HUES64 (cell line): ENCODE results near the gene C1orf122.

Source experiments
- H3K27ac ChIP-seq: 2 replicates; pipeline ENCODE4 v1.7.0; 2013; ENCODE audit warnings: low read depth, low read length, inconsistent platforms
- H3K27me3 ChIP-seq: 2 replicates; pipeline ENCODE4 v1.6.1; 2013; ENCODE audit warnings: mild to moderate bottlenecking, low read length; ENCODE audit not compliant: insufficient read depth
- H3K36me3 ChIP-seq: 2 replicates; pipeline ENCODE4 v1.6.1; 2013; ENCODE audit warnings: mild to moderate bottlenecking, low read length; ENCODE audit not compliant: insufficient read depth
- H3K4me1 ChIP-seq: 2 replicates; pipeline ENCODE4 v1.6.1; 2013; ENCODE audit warnings: mild to moderate bottlenecking, low read length, moderate library complexity; ENCODE audit not compliant: insufficient read depth
- H3K4me3 ChIP-seq: 2 replicates; pipeline ENCODE4 v1.5.1; 2013; ENCODE audit warnings: mild to moderate bottlenecking, low read length, moderate library complexity
- H3K9ac ChIP-seq: 2 replicates; pipeline ENCODE4 v1.6.1; 2013; ENCODE audit warnings: mild to moderate bottlenecking, low read depth, low read length
- H3K9me3 ChIP-seq: 2 replicates; pipeline ENCODE4 v1.6.1; 2013; ENCODE audit warnings: low read depth, low read length; ENCODE audit not compliant: insufficient read depth
- WGBS: fragments of 150-250, 120-280 bp; methylation state at CpG from one replicate; pipeline ENCODE4 v1.1.7; 2013; ENCODE audit warnings: missing lambda C conversion rate; 5-methylcytosine and 5-hydroxymethylcytosine counted together

C1orf122 gene

GRCh38 chr1:37828410-37829074 lies 21.0 kb downstream of the C1orf122 start:
- H3K27ac ChIP-seq, result no peak overlapping the region
- no peak overlapping the region for H3K9ac ChIP-seq
- peaks cover 63% of the 10 kb centered on the region for H3K36me3 ChIP-seq
- H3K9me3 ChIP-seq, result no peaks in the 10 kb centered on the region
- H3K4me3 ChIP-seq, result no peak overlapping the region
- H3K27me3 ChIP-seq, result no peaks in the 10 kb centered on the region
- no peaks in the 10 kb centered on the region for H3K4me1 ChIP-seq
- WGBS, result 87% methylated on average over 11 of the region's 12 CpGs

GRCh38 chr1:37831109-37831508 lies 23.5 kb downstream of the C1orf122 start:
- Histone ChIP-seq H3K27me3 (no peaks in the 10 kb centered on the region), H3K9me3 (no peaks in the 10 kb centered on the region), H3K9ac (no peak overlapping the region), H3K4me1 (no peaks in the 10 kb centered on the region), H3K4me3 (no peak overlapping the region), H3K36me3 (peaks cover 75% of the 10 kb centered on the region), H3K27ac (no peak overlapping the region)
- 92% methylated on average over 4 of the region's 4 CpGs for WGBS

GRCh38 chr1:37831809-37832208 lies 24.2 kb downstream of the C1orf122 start:
- Histone ChIP-seq H3K27ac (no peak overlapping the region), H3K9ac (no peak overlapping the region), H3K36me3 (peaks cover 80% of the 10 kb centered on the region), H3K27me3 (no peaks in the 10 kb centered on the region), H3K9me3 (no peaks in the 10 kb centered on the region), H3K4me3 (no peak overlapping the region), H3K4me1 (no peaks in the 10 kb centered on the region)
- 95% methylated on average over 2 of the region's 2 CpGs for WGBS

- Histone ChIP-seq H3K4me3 (no peak overlapping the region), H3K27ac (no peak overlapping the region), H3K36me3 (peaks cover 74% of the 10 kb centered on the region), H3K9ac (no peak overlapping the region), H3K4me1 (no peaks in the 10 kb centered on the region), H3K27me3 (no peaks in the 10 kb centered on the region), H3K9me3 (no peaks in the 10 kb centered on the region)
- 67% methylated on average over 3 of the region's 3 CpGs for WGBS
Measured at GRCh38 chr1:37836788-37837187, 29.2 kb downstream of the C1orf122 start.

GRCh38 chr1:37839676-37840075 lies 32.1 kb downstream of the C1orf122 start:
- peaks cover 52% of the 10 kb centered on the region for H3K36me3 ChIP-seq
- no peaks in the 10 kb centered on the region for H3K9me3 ChIP-seq
- H3K9ac ChIP-seq, result no peak overlapping the region
- H3K27ac ChIP-seq, result no peak overlapping the region
- H3K4me3 ChIP-seq, result no peak overlapping the region
- no peaks in the 10 kb centered on the region; the same call in 1 of the 2 replicates for H3K4me1 ChIP-seq
- H3K27me3 ChIP-seq, result no peaks in the 10 kb centered on the region
- 92% methylated on average over 10 of the region's 10 CpGs for WGBS

GRCh38 chr1:37840711-37841110 lies 33.1 kb downstream of the C1orf122 start:
- Histone ChIP-seq H3K9me3 (no peaks in the 10 kb centered on the region), H3K27me3 (no peaks in the 10 kb centered on the region), H3K4me3 (no peak overlapping the region), H3K27ac (no peak overlapping the region), H3K4me1 (no peaks in the 10 kb centered on the region; the same call in 1 of the 2 replicates), H3K36me3 (peaks cover 42% of the 10 kb centered on the region), H3K9ac (no peak overlapping the region)
- 100% methylated on average over 1 of the region's 1 CpG for WGBS

- no peak overlapping the region for H3K27ac ChIP-seq
- over 99% methylated on average over 3 of the region's 3 CpGs for WGBS
Measured at GRCh38 chr1:37841652-37842051, 34.1 kb downstream of the C1orf122 start.

GRCh38 chr1:37844536-37844935 lies 36.9 kb downstream of the C1orf122 start:
- H3K27me3 ChIP-seq, result no peaks in the 10 kb centered on the region
- no peaks in the 10 kb centered on the region; the same call in 1 of the 2 replicates for H3K4me1 ChIP-seq
- H3K9ac ChIP-seq, result no peak overlapping the region
- no peak overlapping the region for H3K27ac ChIP-seq
- H3K9me3 ChIP-seq, result no peaks in the 10 kb centered on the region
- H3K36me3 ChIP-seq, result peaks cover 18% of the 10 kb centered on the region
- H3K4me3 ChIP-seq, result no peak overlapping the region

More at GRCh38 chr1:37841652-37842051, 34.1 kb downstream of the C1orf122 start:
- Histone ChIP-seq H3K9ac (no peak overlapping the region), H3K27me3 (no peaks in the 10 kb centered on the region), H3K9me3 (no peaks in the 10 kb centered on the region), H3K4me1 (no peaks in the 10 kb centered on the region; the same call in 1 of the 2 replicates), H3K4me3 (no peak overlapping the region), H3K36me3 (peaks cover 34% of the 10 kb centered on the region)

- Histone ChIP-seq H3K9me3 (no peaks in the 10 kb centered on the region), H3K36me3 (peaks cover 12% of the 10 kb centered on the region; the same call in 1 of the 2 replicates), H3K4me3 (no peak overlapping the region), H3K4me1 (no peaks in the 10 kb centered on the region; the same call in 1 of the 2 replicates), H3K27ac (no peak overlapping the region), H3K9ac (no peak overlapping the region), H3K27me3 (no peaks in the 10 kb centered on the region)
- 93% methylated on average over 5 of the region's 5 CpGs for WGBS
Measured at GRCh38 chr1:37845049-37845646, 37.6 kb downstream of the C1orf122 start.

GRCh38 chr1:37845786-37846185 lies 38.2 kb downstream of the C1orf122 start:
- no peak overlapping the region for H3K4me3 ChIP-seq
- WGBS, result 90% methylated on average over 3 of the region's 3 CpGs
- peaks cover 11% of the 10 kb centered on the region; the same call in 1 of the 2 replicates for H3K36me3 ChIP-seq
- H3K4me1 ChIP-seq, result no peaks in the 10 kb centered on the region; the same call in 1 of the 2 replicates
- no peak overlapping the region for H3K9ac ChIP-seq
- no peaks in the 10 kb centered on the region for H3K9me3 ChIP-seq
- H3K27ac ChIP-seq, result no peak overlapping the region
- H3K27me3 ChIP-seq, result no peaks in the 10 kb centered on the region

GRCh38 chr1:37846647-37847339 lies 39.2 kb downstream of the C1orf122 start:
- H3K36me3 ChIP-seq, result peaks cover 11% of the 10 kb centered on the region; the same call in 1 of the 2 replicates
- H3K27ac ChIP-seq, result no peak overlapping the region
- no peaks in the 10 kb centered on the region for H3K9me3 ChIP-seq
- no peaks in the 10 kb centered on the region for H3K27me3 ChIP-seq
- H3K4me3 ChIP-seq, result no peak overlapping the region
- no peak overlapping the region for H3K9ac ChIP-seq
- no peaks in the 10 kb centered on the region; the same call in 1 of the 2 replicates for H3K4me1 ChIP-seq
- WGBS, result 97% methylated on average over 4 of the region's 4 CpGs
